WTC11 (cell line): ENCODE measurements around the gene SKP1. TPM values are rescaled to one million over a fixed set of nuclear protein-coding genes. Genes with fewer than 3 reads are reported as not detected.
A peak's percentile ranks its signal among the peaks of the same experiment; 100 is the strongest.

ENCODE experiments used
- ATAC-seq: fragments of 200-7000 bp; cut with Tn5 transposase; 2 replicates; pipeline ENCODE4 v1.10.0; 2021; ENCODE audit warnings: mild to moderate bottlenecking, moderate library complexity
- CTCF ChIA-PET: fragments of 300-600 bp; sonication (Branson Sonifier 250); formaldehyde crosslinking; loops from one replicate; lab custom pipeline; 2021; ENCODE audit warnings: antibody characterized with exemption; lab: Charles Lee
- POLR2A ChIA-PET: fragments of 350-600 bp; sonication (Branson Sonifier 250); formaldehyde crosslinking; loops from one replicate; lab custom pipeline; 2021; ENCODE audit warnings: antibody characterized with exemption; lab: Charles Lee
- DNase-seq: peaks from one replicate; pipeline ENCODE4 v3.0.0; 2021; ENCODE audit warnings: low spot score
- H3K27ac Mint-ChIP-seq: 2 replicates; pipeline ENCODE4 v1.8.0; 2021; ENCODE audit warnings: mixed read lengths
- H3K27me3 Mint-ChIP-seq: 2 replicates; pipeline ENCODE4 v1.8.0; 2021; ENCODE audit warnings: low read depth, mild to moderate bottlenecking, moderate library complexity, mixed read lengths
- H3K36me3 Mint-ChIP-seq: 2 replicates; pipeline ENCODE4 v1.8.0; 2021; ENCODE audit warnings: mixed read lengths
- H3K4me1 Mint-ChIP-seq: 2 replicates; pipeline ENCODE4 v1.8.0; 2022; ENCODE audit warnings: mixed read lengths
- H3K4me3 Mint-ChIP-seq: 2 replicates; pipeline ENCODE4 v1.8.0; 2021; ENCODE audit warnings: mild to moderate bottlenecking, moderate library complexity, mixed read lengths
- H3K9me3 Mint-ChIP-seq: 2 replicates; pipeline ENCODE4 v1.8.0; 2021; ENCODE audit warnings: mixed read lengths
- FOXP1 ChIP-seq: sonication (generic); formaldehyde crosslinking; IDR thresholded peaks from 2 replicates; pipeline ENCODE4 v1.8.0; 2022; ENCODE audit warnings: missing genetic modification reagents, mild to moderate bottlenecking, moderate library complexity, borderline replicate concordance
- GRHL2 ChIP-seq: fragments of 250-450 bp; sonication (Bioruptor Pico); IDR thresholded peaks from 2 replicates; pipeline ENCODE4 v1.8.0; 2022; ENCODE audit warnings: mild to moderate bottlenecking, moderate library complexity; ENCODE audit not compliant: insufficient replicate concordance, severe bottlenecking
- MXD4 ChIP-seq: fragments of 250-450 bp; sonication (Bioruptor Pico); IDR thresholded peaks from 2 replicates; pipeline ENCODE4 v1.8.0; 2021; ENCODE audit warnings: mild to moderate bottlenecking, moderate library complexity, borderline replicate concordance
- OVOL2 ChIP-seq: fragments of 250-450 bp; sonication (Bioruptor Pico); IDR thresholded peaks from 2 replicates; pipeline ENCODE4 v1.9.0; 2021; ENCODE audit warnings: mild to moderate bottlenecking, borderline replicate concordance
- SOX15 ChIP-seq: fragments of 250-450 bp; sonication (Bioruptor Pico); IDR thresholded peaks from 2 replicates; pipeline ENCODE4 v1.9.0; 2021; ENCODE audit warnings: mild to moderate bottlenecking
- TEAD1 ChIP-seq: sonication (generic); formaldehyde crosslinking; IDR thresholded peaks from 2 replicates; pipeline ENCODE4 v1.8.0; 2022; ENCODE audit warnings: mild to moderate bottlenecking, missing genetic modification reagents
- total RNA-seq: library from RNA; stranded (reverse); gene quantifications from 3 replicates; pipeline ENCODE4 v1.2.3, GENCODE V29; 2021
- TF ChIP-seq, protein P1 (sequence below): fragments of 200-600 bp; IDR thresholded peaks from 2 replicates; pipeline ENCODE4 v1.8.0; 2022; ENCODE audit warnings: antibody characterized with exemption
- TF ChIP-seq, protein P2 (sequence below): fragments of 250-450 bp; sonication (Bioruptor Pico); conservative IDR thresholded peaks from 2 replicates; pipeline ENCODE4 v1.9.0; 2021; ENCODE audit warnings: mild to moderate bottlenecking
- TF ChIP-seq, protein P3 (sequence below): sonication (generic); formaldehyde crosslinking; IDR thresholded peaks from 2 replicates; pipeline ENCODE4 v1.8.0; 2022; ENCODE audit warnings: mild to moderate bottlenecking, missing genetic modification reagents
- TF ChIP-seq, protein P4 (sequence below): sonication (generic); formaldehyde crosslinking; IDR thresholded peaks from 2 replicates; pipeline ENCODE4 v1.8.0; 2022; ENCODE audit warnings: missing genetic modification reagents
- TF ChIP-seq, protein P5 (sequence below): sonication (generic); formaldehyde crosslinking; IDR thresholded peaks from 2 replicates; pipeline ENCODE4 v1.8.0; 2023; ENCODE audit warnings: mild to moderate bottlenecking, missing genetic modification reagents
- TF ChIP-seq, protein P6 (sequence below): sonication (generic); formaldehyde crosslinking; IDR thresholded peaks from 2 replicates; pipeline ENCODE4 v1.8.1; 2022; ENCODE audit warnings: mild to moderate bottlenecking, missing genetic modification reagents, moderate library complexity, borderline replicate concordance

The SKP1 gene
- total RNA-seq, 1 experiment from 2014 or later = 285 TPM

DNA sequence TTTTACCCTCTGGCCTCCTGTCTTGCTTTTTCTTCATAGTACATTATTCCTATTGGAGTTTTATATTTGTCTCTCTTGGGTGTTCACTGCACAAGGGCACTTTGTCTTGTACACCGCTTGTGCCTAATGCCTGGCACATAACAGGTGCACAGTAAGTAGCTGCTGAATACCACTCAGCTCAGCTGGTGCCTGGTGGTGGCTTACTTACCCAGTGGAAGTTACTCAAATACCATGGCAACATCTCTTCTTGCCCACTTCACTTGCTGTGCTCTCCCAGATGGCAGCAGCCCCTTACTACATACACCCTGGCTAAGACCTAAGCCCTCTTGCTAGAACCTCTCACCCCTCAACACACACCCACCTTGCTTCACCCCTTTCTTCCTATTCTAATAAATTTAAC is 11.3 kb upstream of the SKP1 start (continued):
- TF ChIP-seq TEAD1 (CRISPR knock-in tag) (no peak), SOX15 (CRISPR knock-in tag) (no peak)

DNA sequence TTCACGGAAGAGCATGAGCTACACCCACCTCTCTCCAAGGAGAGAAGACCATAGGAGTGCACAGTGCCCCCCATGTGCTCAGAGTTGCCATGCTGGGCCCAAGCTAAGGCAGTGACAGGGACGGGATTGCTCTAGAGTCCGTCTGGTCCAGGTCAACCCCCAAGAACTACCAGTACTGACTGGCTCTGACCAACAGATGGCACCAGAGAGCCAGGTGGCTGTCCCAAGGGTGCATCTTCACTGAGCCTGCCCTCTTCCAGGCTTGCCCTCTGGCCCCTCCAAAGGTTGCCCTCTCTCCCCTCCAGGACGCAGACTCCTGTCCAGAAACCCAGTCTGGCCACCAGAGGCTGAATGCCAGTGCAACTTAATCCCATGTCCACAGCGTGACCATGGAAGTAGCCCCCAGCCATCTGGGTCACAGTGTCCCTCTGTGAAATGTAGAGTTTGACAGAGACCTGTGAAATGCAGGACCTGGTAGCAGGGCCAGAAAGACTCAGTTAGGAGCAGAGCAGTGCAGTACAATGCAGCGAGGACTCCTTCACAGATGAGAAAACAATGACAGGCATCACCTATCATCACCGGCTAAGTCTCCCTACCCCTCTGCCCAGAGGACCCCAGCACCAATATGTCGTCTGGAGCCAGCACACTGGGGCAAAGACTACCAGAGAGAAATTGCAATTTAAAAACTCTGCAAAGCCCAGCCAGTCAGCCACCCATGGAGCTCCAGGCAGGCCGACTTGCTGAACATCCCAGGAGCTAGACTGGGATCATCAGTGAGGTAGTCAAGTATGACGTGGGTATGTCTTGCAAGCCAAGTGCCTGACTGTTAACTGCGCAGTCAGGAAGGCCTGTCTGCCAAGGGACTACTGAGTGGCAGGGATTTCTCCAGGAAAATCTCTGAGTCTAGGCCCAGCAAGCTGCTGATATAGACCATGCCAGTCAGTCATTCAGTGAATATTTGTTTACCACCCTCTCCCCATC is 7.7 kb upstream of the SKP1 start:
- TF ChIP-seq FOXP1 (CRISPR knock-in tag) (peak; percentile 19; the same call in 1 of the 2 replicates), OVOL2 (no peak), GRHL2 (CRISPR knock-in tag) (no peak)
- TF ChIP-seq, protein P1, sequence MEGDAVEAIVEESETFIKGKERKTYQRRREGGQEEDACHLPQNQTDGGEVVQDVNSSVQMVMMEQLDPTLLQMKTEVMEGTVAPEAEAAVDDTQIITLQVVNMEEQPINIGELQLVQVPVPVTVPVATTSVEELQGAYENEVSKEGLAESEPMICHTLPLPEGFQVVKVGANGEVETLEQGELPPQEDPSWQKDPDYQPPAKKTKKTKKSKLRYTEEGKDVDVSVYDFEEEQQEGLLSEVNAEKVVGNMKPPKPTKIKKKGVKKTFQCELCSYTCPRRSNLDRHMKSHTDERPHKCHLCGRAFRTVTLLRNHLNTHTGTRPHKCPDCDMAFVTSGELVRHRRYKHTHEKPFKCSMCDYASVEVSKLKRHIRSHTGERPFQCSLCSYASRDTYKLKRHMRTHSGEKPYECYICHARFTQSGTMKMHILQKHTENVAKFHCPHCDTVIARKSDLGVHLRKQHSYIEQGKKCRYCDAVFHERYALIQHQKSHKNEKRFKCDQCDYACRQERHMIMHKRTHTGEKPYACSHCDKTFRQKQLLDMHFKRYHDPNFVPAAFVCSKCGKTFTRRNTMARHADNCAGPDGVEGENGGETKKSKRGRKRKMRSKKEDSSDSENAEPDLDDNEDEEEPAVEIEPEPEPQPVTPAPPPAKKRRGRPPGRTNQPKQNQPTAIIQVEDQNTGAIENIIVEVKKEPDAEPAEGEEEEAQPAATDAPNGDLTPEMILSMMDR = peak; percentile 87
- TF ChIP-seq, protein P2, sequence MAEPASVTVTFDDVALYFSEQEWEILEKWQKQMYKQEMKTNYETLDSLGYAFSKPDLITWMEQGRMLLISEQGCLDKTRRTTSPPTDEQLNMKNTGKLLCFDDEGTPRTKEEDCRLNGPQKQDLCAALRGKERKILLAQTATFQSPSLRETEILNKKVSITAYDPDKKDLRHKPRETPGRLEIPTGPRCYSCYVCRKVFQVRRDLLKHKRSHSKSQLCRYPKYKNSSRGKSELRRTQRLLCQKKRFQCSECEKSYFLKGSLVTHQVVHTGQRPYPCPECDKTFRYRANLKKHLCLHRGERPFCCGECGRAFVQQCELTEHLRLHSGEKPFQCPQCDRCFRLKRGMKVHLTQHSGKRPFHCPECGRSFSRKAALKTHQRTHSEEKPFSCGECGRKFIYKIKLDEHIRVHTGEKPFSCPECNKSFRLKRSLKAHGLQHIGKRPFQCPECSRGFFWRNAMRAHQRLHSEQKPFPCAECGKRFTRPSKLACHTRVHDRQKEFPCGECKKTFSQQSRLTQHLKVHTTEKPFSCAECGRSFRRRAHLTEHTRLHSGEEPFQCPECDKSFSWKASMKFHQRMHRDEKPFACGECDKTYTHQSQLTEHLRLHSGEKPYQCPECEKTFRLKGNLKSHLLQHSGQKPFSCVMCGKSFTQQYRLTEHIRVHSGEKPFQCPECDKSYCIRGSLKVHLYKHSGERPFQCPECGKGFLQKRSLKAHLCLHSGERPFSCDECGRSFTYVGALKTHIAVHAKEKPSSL (CRISPR knock-in tag) = no peak
- TF ChIP-seq, all 79 proteins: peak for 2
- H3K27ac Mint-ChIP-seq = no peak overlapping the region
- DNase-seq = peak; percentile 87
- peak; percentile 98 for ATAC-seq
- H3K27me3 Mint-ChIP-seq = no peaks in the 10 kb centered on the region; the same call in 1 of the 2 replicates
- CTCF ChIA-PET = interaction anchor here (0.9 to 2.2 kb wide), 4 partner anchors 39 to 403 kb away, joined by 3 to 15 read pairs (median 4); partner anchors contain the start of gene PPP2CA
- H3K4me3 Mint-ChIP-seq = no peak overlapping the region
- no peaks in the 10 kb centered on the region for H3K36me3 Mint-ChIP-seq
- H3K9me3 Mint-ChIP-seq = no peaks in the 10 kb centered on the region
- no peaks in the 10 kb centered on the region for H3K4me1 Mint-ChIP-seq
- POLR2A ChIA-PET = no interaction called here

DNA sequence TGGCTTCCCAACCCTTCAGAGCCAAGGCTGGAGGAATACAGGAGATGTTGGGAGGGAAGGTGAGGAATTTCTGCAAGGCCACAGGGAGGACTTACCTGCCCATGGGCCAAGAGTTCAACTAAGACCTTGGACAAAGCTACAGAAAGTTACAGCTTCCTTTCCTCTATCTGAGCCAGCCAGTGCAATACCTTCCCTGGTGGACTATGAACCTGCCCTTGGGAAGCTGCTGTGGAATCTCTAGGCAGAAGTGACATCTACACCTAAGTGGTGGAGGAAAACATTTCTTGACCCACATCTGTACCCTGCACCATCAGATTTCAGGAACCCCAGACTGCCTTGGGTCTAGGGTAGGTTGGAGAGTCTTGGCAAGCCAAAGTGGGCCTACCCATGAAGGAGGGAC is 6.7 kb upstream of the SKP1 start:
- no peak for DNase-seq
- no peak overlapping the region for H3K4me3 Mint-ChIP-seq
- TF ChIP-seq, protein P3, sequence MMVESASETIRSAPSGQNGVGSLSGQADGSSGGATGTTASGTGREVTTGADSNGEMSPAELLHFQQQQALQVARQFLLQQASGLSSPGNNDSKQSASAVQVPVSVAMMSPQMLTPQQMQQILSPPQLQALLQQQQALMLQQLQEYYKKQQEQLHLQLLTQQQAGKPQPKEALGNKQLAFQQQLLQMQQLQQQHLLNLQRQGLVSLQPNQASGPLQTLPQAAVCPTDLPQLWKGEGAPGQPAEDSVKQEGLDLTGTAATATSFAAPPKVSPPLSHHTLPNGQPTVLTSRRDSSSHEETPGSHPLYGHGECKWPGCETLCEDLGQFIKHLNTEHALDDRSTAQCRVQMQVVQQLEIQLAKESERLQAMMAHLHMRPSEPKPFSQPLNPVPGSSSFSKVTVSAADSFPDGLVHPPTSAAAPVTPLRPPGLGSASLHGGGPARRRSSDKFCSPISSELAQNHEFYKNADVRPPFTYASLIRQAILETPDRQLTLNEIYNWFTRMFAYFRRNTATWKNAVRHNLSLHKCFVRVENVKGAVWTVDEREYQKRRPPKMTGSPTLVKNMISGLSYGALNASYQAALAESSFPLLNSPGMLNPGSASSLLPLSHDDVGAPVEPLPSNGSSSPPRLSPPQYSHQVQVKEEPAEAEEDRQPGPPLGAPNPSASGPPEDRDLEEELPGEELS = no peak
- TF ChIP-seq TEAD1 (CRISPR knock-in tag) = no peak
- TF ChIP-seq, protein P4, sequence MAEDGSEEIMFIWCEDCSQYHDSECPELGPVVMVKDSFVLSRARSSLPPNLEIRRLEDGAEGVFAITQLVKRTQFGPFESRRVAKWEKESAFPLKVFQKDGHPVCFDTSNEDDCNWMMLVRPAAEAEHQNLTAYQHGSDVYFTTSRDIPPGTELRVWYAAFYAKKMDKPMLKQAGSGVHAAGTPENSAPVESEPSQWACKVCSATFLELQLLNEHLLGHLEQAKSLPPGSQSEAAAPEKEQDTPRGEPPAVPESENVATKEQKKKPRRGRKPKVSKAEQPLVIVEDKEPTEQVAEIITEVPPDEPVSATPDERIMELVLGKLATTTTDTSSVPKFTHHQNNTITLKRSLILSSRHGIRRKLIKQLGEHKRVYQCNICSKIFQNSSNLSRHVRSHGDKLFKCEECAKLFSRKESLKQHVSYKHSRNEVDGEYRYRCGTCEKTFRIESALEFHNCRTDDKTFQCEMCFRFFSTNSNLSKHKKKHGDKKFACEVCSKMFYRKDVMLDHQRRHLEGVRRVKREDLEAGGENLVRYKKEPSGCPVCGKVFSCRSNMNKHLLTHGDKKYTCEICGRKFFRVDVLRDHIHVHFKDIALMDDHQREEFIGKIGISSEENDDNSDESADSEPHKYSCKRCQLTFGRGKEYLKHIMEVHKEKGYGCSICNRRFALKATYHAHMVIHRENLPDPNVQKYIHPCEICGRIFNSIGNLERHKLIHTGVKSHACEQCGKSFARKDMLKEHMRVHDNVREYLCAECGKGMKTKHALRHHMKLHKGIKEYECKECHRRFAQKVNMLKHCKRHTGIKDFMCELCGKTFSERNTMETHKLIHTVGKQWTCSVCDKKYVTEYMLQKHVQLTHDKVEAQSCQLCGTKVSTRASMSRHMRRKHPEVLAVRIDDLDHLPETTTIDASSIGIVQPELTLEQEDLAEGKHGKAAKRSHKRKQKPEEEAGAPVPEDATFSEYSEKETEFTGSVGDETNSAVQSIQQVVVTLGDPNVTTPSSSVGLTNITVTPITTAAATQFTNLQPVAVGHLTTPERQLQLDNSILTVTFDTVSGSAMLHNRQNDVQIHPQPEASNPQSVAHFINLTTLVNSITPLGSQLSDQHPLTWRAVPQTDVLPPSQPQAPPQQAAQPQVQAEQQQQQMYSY (CRISPR knock-in tag) = no peak
- TF ChIP-seq MXD4 = no peak
- TF ChIP-seq, protein P5, sequence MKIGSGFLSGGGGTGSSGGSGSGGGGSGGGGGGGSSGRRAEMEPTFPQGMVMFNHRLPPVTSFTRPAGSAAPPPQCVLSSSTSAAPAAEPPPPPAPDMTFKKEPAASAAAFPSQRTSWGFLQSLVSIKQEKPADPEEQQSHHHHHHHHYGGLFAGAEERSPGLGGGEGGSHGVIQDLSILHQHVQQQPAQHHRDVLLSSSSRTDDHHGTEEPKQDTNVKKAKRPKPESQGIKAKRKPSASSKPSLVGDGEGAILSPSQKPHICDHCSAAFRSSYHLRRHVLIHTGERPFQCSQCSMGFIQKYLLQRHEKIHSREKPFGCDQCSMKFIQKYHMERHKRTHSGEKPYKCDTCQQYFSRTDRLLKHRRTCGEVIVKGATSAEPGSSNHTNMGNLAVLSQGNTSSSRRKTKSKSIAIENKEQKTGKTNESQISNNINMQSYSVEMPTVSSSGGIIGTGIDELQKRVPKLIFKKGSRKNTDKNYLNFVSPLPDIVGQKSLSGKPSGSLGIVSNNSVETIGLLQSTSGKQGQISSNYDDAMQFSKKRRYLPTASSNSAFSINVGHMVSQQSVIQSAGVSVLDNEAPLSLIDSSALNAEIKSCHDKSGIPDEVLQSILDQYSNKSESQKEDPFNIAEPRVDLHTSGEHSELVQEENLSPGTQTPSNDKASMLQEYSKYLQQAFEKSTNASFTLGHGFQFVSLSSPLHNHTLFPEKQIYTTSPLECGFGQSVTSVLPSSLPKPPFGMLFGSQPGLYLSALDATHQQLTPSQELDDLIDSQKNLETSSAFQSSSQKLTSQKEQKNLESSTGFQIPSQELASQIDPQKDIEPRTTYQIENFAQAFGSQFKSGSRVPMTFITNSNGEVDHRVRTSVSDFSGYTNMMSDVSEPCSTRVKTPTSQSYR = no peak
- TF ChIP-seq, protein P6, sequence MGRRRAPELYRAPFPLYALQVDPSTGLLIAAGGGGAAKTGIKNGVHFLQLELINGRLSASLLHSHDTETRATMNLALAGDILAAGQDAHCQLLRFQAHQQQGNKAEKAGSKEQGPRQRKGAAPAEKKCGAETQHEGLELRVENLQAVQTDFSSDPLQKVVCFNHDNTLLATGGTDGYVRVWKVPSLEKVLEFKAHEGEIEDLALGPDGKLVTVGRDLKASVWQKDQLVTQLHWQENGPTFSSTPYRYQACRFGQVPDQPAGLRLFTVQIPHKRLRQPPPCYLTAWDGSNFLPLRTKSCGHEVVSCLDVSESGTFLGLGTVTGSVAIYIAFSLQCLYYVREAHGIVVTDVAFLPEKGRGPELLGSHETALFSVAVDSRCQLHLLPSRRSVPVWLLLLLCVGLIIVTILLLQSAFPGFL = no peak
- H3K4me1 Mint-ChIP-seq = no peaks in the 10 kb centered on the region
- CTCF ChIA-PET = interaction anchor here (1.1 to 2.2 kb wide), 2 partner anchors 43 to 106 kb away, joined by 4 to 15 read pairs; partner anchors contain the start of gene PPP2CA
- no peaks in the 10 kb centered on the region for H3K36me3 Mint-ChIP-seq
- POLR2A ChIA-PET = interaction anchor here (0.9 kb wide), 1 partner anchor 12 kb away, joined by 3 read pairs; no protein-coding TSS in a partner anchor
- H3K27me3 Mint-ChIP-seq = no peaks in the 10 kb centered on the region; the same call in 1 of the 2 replicates
- ATAC-seq = no peak
- no peaks in the 10 kb centered on the region for H3K9me3 Mint-ChIP-seq
- H3K27ac Mint-ChIP-seq = no peak overlapping the region
